Liver (tissue), 3 donors: Measurements from ENCODE around the gene SLC7A6OS.

ENCODE experiments used
- ATF3 ChIP-seq: IDR thresholded peaks from 2 replicates; pipeline ENCODE4 v1.6.1; 2016; ENCODE audit warnings: antibody characterized with exemption
- CTCF ChIP-seq: fragments of 150-350 bp; IDR thresholded peaks from 2 replicates; pipeline ENCODE4 v1.5.1; 2017; ENCODE audit warnings: improper control_type of control experiment, low read depth, low read length; ENCODE audit not compliant: missing input control
- EGR1 ChIP-seq, 2 donors: IDR thresholded peaks; 2 replicates each; pipeline ENCODE4 v1.6.1; 2016 to 2018; ENCODE audit warnings: antibody characterized with exemption in 2 of 2, low read depth in 2 of 2
- HNF4A ChIP-seq, 2 donors: conservative IDR thresholded peaks; 2 replicates each; pipeline ENCODE4 v1.6.1; 2016; ENCODE audit warnings: antibody characterized with exemption in 2 of 2, mild to moderate bottlenecking in 2 of 2
- MAX ChIP-seq: IDR thresholded peaks from 2 replicates; pipeline ENCODE4 v1.6.1; 2016; ENCODE audit warnings: antibody characterized with exemption
- RAD21 ChIP-seq, 2 donors: IDR thresholded peaks; 2 replicates each; pipeline ENCODE4 v1.6.1; 2016; ENCODE audit warnings: antibody characterized with exemption in 2 of 2, mild to moderate bottlenecking in 2 of 2
- REST ChIP-seq: IDR thresholded peaks from 2 replicates; pipeline ENCODE4 v1.6.1; 2016; ENCODE audit warnings: antibody characterized with exemption, mild to moderate bottlenecking
- TAF1 ChIP-seq: conservative IDR thresholded peaks from 2 replicates; pipeline ENCODE4 v1.6.1; 2016; ENCODE audit warnings: antibody characterized with exemption, mild to moderate bottlenecking
- donor health status: healthy.
- donor health status: healthy.

- TF ChIP-seq EGR1 (IDR thresholded peaks at IDR 0.05; ENCODE audit: low read depth in 2 of 2), result no peak
- TF ChIP-seq REST, result no peak
- TF ChIP-seq MAX, result no peak
- TF ChIP-seq CTCF, result no peak
- TF ChIP-seq HNF4A (conservative IDR thresholded peaks at IDR 0.05), result no peak
- no peak for TF ChIP-seq ATF3
- no peak for TF ChIP-seq RAD21 (IDR thresholded peaks at IDR 0.05)
- no peak for TF ChIP-seq TAF1
Observed at GRCh38 chr16:68282064-68282452, 28.7 kb downstream of the SLC7A6OS start.
